ENCODE data around the gene KDM4C. TPM values are rescaled to one million over a fixed set of nuclear protein-coding genes. Genes with fewer than 3 reads are reported as not detected.

KDM4C gene
- total RNA-seq, 2 donors from 2014 or later: 11.0 to 11.9 TPM

DNA sequence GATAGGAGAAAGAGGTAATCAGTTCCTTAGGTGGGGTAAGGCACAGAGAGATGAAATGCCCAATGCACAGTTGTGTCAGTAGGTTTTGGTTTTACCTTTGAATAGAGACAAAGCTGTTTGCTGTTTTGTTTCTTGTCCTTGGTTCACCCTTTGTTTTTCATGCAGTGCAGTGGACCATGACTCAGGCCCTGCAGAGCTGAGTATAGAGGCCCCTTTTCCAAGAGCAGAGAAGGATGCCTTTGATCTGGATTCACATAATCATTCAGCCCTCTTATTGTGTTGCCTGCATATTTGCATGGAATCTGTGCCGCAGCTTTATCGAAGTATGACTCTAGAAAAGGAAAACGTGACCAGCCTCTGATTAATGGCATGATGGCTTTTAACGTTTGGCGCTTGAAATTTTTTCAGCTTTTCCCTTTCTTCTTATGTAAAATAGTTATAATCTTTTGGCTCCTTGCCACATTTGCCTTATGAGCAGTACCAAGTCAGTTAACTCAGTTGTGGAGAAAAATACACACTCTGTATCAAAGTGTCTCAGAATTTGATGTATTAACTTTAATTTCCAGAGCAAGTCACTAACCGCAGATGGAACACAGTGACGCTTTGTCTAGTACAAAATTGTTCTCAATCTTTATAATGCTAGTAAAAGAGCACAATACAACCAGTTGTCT, 197.6 kb downstream of the KDM4C start:
- Histone ChIP-seq H3K9me3 (no peaks in the 10 kb centered on the region), H3K27ac (no peak overlapping the region)

GRCh38 chr9:6956879-6957278, 199.1 kb downstream of the KDM4C start:
- DNase-seq (ENCODE audit: low spot score): no peak
- TF ChIP-seq CTCF (IDR thresholded peaks at IDR 0.05): no peak

More for the DNA sequence above, 197.6 kb downstream of the KDM4C start:
- no peak for TF ChIP-seq CTCF (IDR thresholded peaks at IDR 0.05)
- no peak for DNase-seq (ENCODE audit: low spot score)
- H3K27me3 ChIP-seq: no peaks in the 10 kb centered on the region
- peaks cover 0 to 4% of the 10 kb centered on the region in 2 donors for H3K4me1 ChIP-seq
- no peaks in the 10 kb centered on the region for H3K36me3 ChIP-seq
- no peak overlapping the region for H3K4me3 ChIP-seq

DNA sequence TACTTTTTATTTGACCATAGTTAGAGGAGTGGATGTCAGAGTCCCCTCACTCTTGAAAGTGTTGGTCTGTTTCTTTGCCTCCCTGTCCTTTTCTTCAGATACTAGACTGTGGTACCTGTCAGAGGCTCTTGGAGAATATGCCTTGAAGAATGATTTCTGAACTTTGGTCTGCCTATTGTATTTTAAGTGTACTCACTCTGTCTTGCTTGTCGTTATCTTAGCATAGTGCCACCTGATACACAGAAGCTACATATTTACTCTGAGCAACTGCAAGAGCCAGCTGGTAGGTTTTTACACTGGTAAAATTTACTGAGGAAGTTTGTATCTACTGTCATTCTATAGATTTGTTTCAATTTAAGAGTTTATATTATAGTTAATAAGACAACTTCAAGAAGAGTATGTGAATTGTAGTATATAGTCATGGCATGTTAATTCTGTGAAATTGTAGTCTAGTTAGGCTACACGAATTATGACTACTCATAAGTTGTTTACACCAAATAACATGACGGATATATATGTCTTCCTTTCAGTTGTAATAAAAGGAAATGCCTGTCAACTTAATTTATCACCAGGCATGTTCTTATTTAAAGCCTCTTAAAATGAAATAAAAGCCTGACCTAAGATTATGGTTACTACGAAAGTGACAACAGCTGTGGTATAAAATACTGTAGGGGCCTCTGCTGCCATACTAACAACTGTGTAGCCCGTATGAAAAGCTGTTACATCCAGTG, 201.7 kb downstream of the KDM4C start:
- H3K36me3 ChIP-seq: no peaks in the 10 kb centered on the region
- DNase-seq (ENCODE audit: low spot score): no peak
- H3K27ac ChIP-seq: no peak overlapping the region
- peaks cover 0 to 4% of the 10 kb centered on the region in 2 donors for H3K4me1 ChIP-seq
- no peaks in the 10 kb centered on the region for H3K9me3 ChIP-seq
- no peak overlapping the region for H3K4me3 ChIP-seq
- H3K27me3 ChIP-seq: no peaks in the 10 kb centered on the region
- no peak for TF ChIP-seq CTCF (IDR thresholded peaks at IDR 0.05)

More at GRCh38 chr9:6956879-6957278, 199.1 kb downstream of the KDM4C start:
- no peaks in the 10 kb centered on the region for H3K9me3 ChIP-seq
- H3K4me3 ChIP-seq: no peak overlapping the region
- no peaks in the 10 kb centered on the region for H3K36me3 ChIP-seq
- H3K4me1 ChIP-seq: peaks cover 0 to 4% of the 10 kb centered on the region in 2 donors
- H3K27ac ChIP-seq: no peak overlapping the region
- no peaks in the 10 kb centered on the region for H3K27me3 ChIP-seq

DNA sequence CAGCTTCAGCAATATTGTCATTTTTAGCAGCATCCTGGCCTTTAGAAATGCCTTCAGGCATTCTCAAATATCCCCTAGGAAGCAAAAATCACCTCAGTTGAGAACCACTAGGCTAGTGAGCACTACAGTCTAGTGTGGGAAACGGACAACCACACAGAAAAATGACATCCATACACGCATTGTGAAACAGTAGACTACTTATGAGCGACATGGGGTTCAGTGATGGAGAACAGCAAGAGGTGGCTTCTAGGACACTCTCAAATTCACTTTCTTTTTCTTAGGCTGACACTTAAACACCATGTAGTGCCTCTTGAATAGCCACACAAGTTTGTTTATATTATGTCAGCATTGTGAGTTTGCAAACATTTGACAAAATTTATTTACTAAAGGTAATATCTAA, 203.0 kb downstream of the KDM4C start:
- no peak for DNase-seq (ENCODE audit: low spot score)
- H3K36me3 ChIP-seq: no peaks in the 10 kb centered on the region
- no peak overlapping the region for H3K4me3 ChIP-seq
- no peaks in the 10 kb centered on the region for H3K27me3 ChIP-seq
- no peak overlapping the region for H3K27ac ChIP-seq
- H3K9me3 ChIP-seq: no peaks in the 10 kb centered on the region
- no peak for TF ChIP-seq CTCF (IDR thresholded peaks at IDR 0.05)
- H3K4me1 ChIP-seq: peaks cover 0 to 4% of the 10 kb centered on the region in 2 donors

- H3K27ac ChIP-seq: no peak overlapping the region
- DNase-seq (ENCODE audit: low spot score): no peak
- H3K9me3 ChIP-seq: no peaks in the 10 kb centered on the region
- peaks cover 0 to 3% of the 10 kb centered on the region in 2 donors for H3K4me1 ChIP-seq
- no peak overlapping the region for H3K4me3 ChIP-seq
- TF ChIP-seq CTCF (IDR thresholded peaks at IDR 0.05): no peak
- H3K36me3 ChIP-seq: no peaks in the 10 kb centered on the region
- no peaks in the 10 kb centered on the region for H3K27me3 ChIP-seq
Observed at GRCh38 chr9:6961845-6962522, 204.2 kb downstream of the KDM4C start.
